HEK293 (cell line): ENCODE data around the gene MC1R.

Experiments used
- CTCF ChIA-PET: fragments of 350-600 bp; formaldehyde crosslinking; extraction: SDS; loops from one replicate; lab custom pipeline; 2021; ENCODE audit warnings: antibody characterized with exemption; lab: Yijun Ruan, JAX
- POLR2A ChIA-PET: fragments of 300-600 bp; formaldehyde crosslinking; extraction: SDS; loops from one replicate; lab custom pipeline; 2020; ENCODE audit warnings: antibody characterized with exemption, inconsistent platforms; lab: Yijun Ruan, JAX
- H3K27ac ChIP-seq: fragments of 200-500 bp; sonication (Bioruptor generic); 2 replicates; pipeline ENCODE4 v1.5.1; 2014; ENCODE audit warnings: low read depth, low read length, control low read depth, inconsistent platforms; ENCODE audit errors: extremely low read depth
- H3K36me3 ChIP-seq, 2 experiments: fragments of 200-500 bp in 1 of 2; sonication (Bioruptor generic) in 1 of 2; 1 replicate in 1 of 2; 2 replicates in 1 of 2; pipeline ENCODE4 v1.5.1; 2014 to 2017; ENCODE audit warnings: inconsistent platforms in 2 of 2, low read length in 2 of 2; ENCODE audit not compliant: control insufficient read depth in 2 of 2, insufficient read depth in 1 of 2
- H3K4me1 ChIP-seq: fragments of 200-500 bp; sonication (Bioruptor generic); 2 replicates; pipeline ENCODE4 v1.5.1; 2014; ENCODE audit warnings: mild to moderate bottlenecking, low read length, inconsistent platforms; ENCODE audit not compliant: control insufficient read depth, insufficient read depth
- H3K4me3 ChIP-seq: 2 replicates; pipeline ENCODE4 v1.5.1; 2011; ENCODE audit warnings: low read depth, mild to moderate bottlenecking, control low read depth, low read length, moderate library complexity
- H3K9me3 ChIP-seq: fragments of 200-500 bp; sonication (Bioruptor generic); 2 replicates; pipeline ENCODE4 v1.5.1; 2014; ENCODE audit warnings: low read depth, low read length, inconsistent platforms; ENCODE audit not compliant: control insufficient read depth, insufficient read depth
- GLIS1 ChIP-seq: fragments of 450-650 bp; formaldehyde crosslinking; IDR thresholded peaks from 2 replicates; pipeline ENCODE4 v1.5.1; 2016; ENCODE audit warnings: missing biosample characterization, missing genetic modification characterization
- KLF1 ChIP-seq: fragments of 450-650 bp; formaldehyde crosslinking; IDR thresholded peaks from 2 replicates; pipeline ENCODE4 v1.5.1; 2016; ENCODE audit warnings: missing biosample characterization, missing genetic modification characterization
- TRIM28 ChIP-seq: IDR thresholded peaks from 2 replicates; pipeline ENCODE4 v1.6.1; 2011; ENCODE audit warnings: low read length, control low read depth, borderline replicate concordance
- ZNF10 ChIP-seq: fragments of 450-650 bp; formaldehyde crosslinking; IDR thresholded peaks from 2 replicates; pipeline ENCODE4 v1.5.1; 2017; ENCODE audit warnings: missing biosample characterization, missing genetic modification characterization
- ZNF248 ChIP-seq: fragments of 450-650 bp; formaldehyde crosslinking; IDR thresholded peaks from 2 replicates; pipeline ENCODE4 v1.5.1; 2017; ENCODE audit warnings: missing biosample characterization, missing genetic modification characterization
- ZNF274 ChIP-seq, 2 experiments: fragments of 200-500 bp in 1 of 2; fragments of 450-650 bp in 1 of 2; sonication (Bioruptor generic) in 1 of 2; formaldehyde crosslinking in 1 of 2; IDR thresholded peaks; 2 replicates each; pipeline versions ENCODE4 v1.5.1 to v1.6.1; 2014 to 2016; ENCODE audit warnings: borderline replicate concordance in 1 of 2, inconsistent platforms in 1 of 2, low read length in 1 of 2, missing biosample characterization in 1 of 2, missing genetic modification characterization in 1 of 2
- ZNF777 ChIP-seq: fragments of 450-650 bp; formaldehyde crosslinking; IDR thresholded peaks from 2 replicates; pipeline ENCODE4 v1.5.1; 2017; ENCODE audit warnings: missing biosample characterization, missing genetic modification characterization, borderline replicate concordance
- TF ChIP-seq, protein P1 (sequence below): fragments of 450-650 bp; formaldehyde crosslinking; IDR thresholded peaks from 2 replicates; pipeline ENCODE4 v1.5.1; 2016; ENCODE audit warnings: missing biosample characterization, missing genetic modification characterization
- TF ChIP-seq, protein P2 (sequence below): fragments of 450-650 bp; IDR thresholded peaks from 2 replicates; pipeline ENCODE4 v1.5.1; 2018; ENCODE audit warnings: missing biosample characterization, missing genetic modification characterization
- TF ChIP-seq, protein P3 (sequence below): fragments of 450-650 bp; formaldehyde crosslinking; IDR thresholded peaks from 2 replicates; pipeline ENCODE4 v1.5.1; 2016; ENCODE audit warnings: missing biosample characterization, missing genetic modification characterization, borderline replicate concordance
- TF ChIP-seq, protein P4 (sequence below): fragments of 450-650 bp; formaldehyde crosslinking; IDR thresholded peaks from 2 replicates; pipeline ENCODE4 v1.5.1; 2016; ENCODE audit warnings: missing biosample characterization, missing genetic modification characterization
- TF ChIP-seq, protein P5 (sequence below): fragments of 450-650 bp; formaldehyde crosslinking; IDR thresholded peaks from 2 replicates; pipeline ENCODE4 v1.5.1; 2016; ENCODE audit warnings: missing biosample characterization, missing genetic modification characterization, borderline replicate concordance

The MC1R gene

DNA sequence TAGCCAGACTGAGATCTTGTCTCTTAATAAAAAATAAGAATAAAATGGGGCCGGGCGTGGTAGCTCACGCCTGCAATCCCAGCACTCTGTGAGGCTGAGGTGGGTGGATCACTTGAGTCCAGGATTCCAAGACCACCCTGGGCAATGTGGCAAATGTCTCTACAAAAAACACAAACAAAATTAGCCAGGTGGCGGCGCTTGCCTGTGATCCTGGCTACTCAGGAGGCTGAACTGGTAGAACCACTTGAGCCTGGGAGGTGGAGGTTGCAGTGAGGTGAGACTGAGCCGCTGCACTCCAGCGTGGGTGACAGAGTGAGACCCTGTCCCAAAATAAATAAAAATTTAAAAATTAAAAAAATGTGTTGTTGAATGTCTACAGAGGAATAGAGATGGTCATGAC, 27.0 kb downstream of the MC1R start (continued):
- TF ChIP-seq, protein P1, sequence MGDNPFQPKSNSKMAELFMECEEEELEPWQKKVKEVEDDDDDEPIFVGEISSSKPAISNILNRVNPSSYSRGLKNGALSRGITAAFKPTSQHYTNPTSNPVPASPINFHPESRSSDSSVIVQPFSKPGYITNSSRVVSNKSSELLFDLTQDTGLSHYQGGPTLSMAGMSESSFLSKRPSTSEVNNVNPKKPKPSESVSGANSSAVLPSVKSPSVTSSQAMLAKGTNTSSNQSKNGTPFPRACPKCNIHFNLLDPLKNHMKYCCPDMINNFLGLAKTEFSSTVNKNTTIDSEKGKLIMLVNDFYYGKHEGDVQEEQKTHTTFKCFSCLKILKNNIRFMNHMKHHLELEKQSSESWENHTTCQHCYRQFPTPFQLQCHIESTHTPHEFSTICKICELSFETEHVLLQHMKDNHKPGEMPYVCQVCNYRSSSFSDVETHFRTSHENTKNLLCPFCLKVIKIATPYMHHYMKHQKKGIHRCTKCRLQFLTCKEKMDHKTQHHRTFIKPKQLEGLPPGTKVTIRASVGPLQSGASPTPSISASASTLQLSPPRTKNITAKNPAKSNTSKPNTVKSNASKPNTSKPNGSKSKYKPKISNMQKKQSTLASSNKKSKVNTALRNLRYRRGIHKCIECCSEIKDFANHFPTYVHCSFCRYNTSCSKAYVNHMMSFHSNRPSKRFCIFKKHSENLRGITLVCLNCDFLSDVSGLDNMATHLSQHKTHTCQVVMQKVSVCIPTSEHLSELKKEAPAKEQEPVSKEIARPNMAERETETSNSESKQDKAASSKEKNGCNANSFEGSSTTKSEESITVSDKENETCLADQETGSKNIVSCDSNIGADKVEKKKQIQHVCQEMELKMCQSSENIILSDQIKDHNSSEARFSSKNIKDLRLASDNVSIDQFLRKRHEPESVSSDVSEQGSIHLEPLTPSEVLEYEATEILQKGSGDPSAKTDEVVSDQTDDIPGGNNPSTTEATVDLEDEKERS, result no peak
- TF ChIP-seq TRIM28 (no peak), ZNF777 (tag by site-specific recombination) (no peak), ZNF274 (IDR thresholded peaks at IDR 0.05; ENCODE audit: low read length) (no peak), ZNF274 (tag by site-specific recombination; IDR thresholded peaks at IDR 0.05; ENCODE audit: borderline replicate concordance) (no peak)
- TF ChIP-seq, protein P2, sequence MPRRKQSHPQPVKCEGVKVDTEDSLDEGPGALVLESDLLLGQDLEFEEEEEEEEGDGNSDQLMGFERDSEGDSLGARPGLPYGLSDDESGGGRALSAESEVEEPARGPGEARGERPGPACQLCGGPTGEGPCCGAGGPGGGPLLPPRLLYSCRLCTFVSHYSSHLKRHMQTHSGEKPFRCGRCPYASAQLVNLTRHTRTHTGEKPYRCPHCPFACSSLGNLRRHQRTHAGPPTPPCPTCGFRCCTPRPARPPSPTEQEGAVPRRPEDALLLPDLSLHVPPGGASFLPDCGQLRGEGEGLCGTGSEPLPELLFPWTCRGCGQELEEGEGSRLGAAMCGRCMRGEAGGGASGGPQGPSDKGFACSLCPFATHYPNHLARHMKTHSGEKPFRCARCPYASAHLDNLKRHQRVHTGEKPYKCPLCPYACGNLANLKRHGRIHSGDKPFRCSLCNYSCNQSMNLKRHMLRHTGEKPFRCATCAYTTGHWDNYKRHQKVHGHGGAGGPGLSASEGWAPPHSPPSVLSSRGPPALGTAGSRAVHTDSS, result no peak

DNA sequence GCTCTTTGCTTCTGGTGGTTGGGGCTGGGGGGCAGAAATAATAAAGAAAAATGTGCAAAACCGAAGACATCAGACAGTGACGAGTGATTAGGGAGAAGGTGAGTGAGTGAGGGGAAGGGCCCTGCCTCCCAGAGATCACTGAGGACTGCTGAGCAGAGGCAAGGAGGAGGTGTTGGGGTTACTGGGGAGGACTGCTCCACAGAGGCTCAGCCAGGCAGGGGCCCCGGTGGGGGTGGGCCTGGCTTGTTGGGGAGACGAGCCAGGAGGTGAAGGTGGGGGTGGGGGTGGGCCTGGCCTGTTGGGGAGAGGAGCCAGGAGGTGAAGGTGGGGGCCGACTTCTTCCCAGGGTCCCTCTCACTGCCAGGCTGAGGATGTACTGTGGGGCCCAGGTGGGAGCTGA, 27.9 kb downstream of the MC1R start:
- POLR2A ChIA-PET, result interaction anchor here (0.7 kb wide), 1 partner anchor 173 kb away, joined by 3 read pairs; no protein-coding TSS in a partner anchor
- no peak overlapping the region for H3K27ac ChIP-seq

DNA sequence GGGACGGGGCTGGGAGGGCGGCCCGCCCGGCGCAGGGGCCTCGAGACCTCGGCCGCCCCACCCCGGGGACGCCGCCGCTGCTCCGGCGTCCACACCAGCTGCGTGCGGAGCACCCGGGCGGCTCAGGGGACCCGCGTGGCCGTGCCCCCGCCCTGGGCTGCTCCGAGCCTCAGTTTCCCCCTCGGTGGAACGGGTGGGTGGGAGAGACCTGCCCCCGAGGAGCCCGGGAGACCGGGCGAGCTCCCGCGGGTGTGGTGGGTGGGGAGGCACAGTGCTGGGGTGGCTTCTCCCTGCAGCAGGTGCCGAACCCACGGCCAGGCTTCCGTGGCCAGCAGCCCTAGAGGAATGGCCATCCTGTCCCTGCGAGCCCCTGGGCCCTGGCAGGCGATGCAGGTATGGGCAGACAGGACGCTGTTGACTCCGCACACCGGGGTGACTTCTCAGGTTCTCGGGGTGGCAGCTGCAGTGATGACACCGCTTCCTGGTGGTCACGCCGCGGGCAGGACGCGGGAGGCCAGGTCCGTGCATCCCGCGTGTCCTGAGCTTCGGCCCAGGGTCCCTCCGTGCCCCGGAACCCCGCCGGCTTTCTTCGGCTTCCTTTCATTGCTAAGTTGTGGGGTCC, 30.6 kb downstream of the MC1R start:
- ChIA-PET CTCF (interaction anchor here (0.7 to 1.3 kb wide), 2 partner anchors 23 to 69 kb away, joined by 3 to 5 read pairs; no protein-coding TSS in a partner anchor), POLR2A (interaction anchor here (0.5 to 1.2 kb wide), 3 partner anchors 28 to 224 kb away, joined by 3 to 4 read pairs (median 4); partner anchors contain the start of gene MC1R)
- Histone ChIP-seq H3K36me3 (peaks cover 0 to 8% of the 10 kb centered on the region in 2 experiments; a peak in 2 of 3 replicates), H3K27ac (no peak overlapping the region; the same call in 1 of the 2 replicates), H3K4me1 (no peaks in the 10 kb centered on the region), H3K9me3 (no peaks in the 10 kb centered on the region), H3K4me3 (peak overlapping the region; percentile 61)
- 0 out of 2 replicates have a peak, but pooled peaks have one; percentile 19 for TF ChIP-seq ZNF10
- TF ChIP-seq KLF1 (tag by site-specific recombination), result 0 out of 2 replicates have a peak, but pooled peaks have one; percentile 17
- TF ChIP-seq, protein P3, sequence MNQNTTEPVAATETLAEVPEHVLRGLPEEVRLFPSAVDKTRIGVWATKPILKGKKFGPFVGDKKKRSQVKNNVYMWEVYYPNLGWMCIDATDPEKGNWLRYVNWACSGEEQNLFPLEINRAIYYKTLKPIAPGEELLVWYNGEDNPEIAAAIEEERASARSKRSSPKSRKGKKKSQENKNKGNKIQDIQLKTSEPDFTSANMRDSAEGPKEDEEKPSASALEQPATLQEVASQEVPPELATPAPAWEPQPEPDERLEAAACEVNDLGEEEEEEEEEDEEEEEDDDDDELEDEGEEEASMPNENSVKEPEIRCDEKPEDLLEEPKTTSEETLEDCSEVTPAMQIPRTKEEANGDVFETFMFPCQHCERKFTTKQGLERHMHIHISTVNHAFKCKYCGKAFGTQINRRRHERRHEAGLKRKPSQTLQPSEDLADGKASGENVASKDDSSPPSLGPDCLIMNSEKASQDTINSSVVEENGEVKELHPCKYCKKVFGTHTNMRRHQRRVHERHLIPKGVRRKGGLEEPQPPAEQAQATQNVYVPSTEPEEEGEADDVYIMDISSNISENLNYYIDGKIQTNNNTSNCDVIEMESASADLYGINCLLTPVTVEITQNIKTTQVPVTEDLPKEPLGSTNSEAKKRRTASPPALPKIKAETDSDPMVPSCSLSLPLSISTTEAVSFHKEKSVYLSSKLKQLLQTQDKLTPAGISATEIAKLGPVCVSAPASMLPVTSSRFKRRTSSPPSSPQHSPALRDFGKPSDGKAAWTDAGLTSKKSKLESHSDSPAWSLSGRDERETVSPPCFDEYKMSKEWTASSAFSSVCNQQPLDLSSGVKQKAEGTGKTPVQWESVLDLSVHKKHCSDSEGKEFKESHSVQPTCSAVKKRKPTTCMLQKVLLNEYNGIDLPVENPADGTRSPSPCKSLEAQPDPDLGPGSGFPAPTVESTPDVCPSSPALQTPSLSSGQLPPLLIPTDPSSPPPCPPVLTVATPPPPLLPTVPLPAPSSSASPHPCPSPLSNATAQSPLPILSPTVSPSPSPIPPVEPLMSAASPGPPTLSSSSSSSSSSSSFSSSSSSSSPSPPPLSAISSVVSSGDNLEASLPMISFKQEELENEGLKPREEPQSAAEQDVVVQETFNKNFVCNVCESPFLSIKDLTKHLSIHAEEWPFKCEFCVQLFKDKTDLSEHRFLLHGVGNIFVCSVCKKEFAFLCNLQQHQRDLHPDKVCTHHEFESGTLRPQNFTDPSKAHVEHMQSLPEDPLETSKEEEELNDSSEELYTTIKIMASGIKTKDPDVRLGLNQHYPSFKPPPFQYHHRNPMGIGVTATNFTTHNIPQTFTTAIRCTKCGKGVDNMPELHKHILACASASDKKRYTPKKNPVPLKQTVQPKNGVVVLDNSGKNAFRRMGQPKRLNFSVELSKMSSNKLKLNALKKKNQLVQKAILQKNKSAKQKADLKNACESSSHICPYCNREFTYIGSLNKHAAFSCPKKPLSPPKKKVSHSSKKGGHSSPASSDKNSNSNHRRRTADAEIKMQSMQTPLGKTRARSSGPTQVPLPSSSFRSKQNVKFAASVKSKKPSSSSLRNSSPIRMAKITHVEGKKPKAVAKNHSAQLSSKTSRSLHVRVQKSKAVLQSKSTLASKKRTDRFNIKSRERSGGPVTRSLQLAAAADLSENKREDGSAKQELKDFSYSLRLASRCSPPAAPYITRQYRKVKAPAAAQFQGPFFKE (tag by site-specific recombination), result 0 out of 2 replicates have a peak, but pooled peaks have one; percentile 18
- TF ChIP-seq GLIS1, result no peak
- TF ChIP-seq, protein P4, sequence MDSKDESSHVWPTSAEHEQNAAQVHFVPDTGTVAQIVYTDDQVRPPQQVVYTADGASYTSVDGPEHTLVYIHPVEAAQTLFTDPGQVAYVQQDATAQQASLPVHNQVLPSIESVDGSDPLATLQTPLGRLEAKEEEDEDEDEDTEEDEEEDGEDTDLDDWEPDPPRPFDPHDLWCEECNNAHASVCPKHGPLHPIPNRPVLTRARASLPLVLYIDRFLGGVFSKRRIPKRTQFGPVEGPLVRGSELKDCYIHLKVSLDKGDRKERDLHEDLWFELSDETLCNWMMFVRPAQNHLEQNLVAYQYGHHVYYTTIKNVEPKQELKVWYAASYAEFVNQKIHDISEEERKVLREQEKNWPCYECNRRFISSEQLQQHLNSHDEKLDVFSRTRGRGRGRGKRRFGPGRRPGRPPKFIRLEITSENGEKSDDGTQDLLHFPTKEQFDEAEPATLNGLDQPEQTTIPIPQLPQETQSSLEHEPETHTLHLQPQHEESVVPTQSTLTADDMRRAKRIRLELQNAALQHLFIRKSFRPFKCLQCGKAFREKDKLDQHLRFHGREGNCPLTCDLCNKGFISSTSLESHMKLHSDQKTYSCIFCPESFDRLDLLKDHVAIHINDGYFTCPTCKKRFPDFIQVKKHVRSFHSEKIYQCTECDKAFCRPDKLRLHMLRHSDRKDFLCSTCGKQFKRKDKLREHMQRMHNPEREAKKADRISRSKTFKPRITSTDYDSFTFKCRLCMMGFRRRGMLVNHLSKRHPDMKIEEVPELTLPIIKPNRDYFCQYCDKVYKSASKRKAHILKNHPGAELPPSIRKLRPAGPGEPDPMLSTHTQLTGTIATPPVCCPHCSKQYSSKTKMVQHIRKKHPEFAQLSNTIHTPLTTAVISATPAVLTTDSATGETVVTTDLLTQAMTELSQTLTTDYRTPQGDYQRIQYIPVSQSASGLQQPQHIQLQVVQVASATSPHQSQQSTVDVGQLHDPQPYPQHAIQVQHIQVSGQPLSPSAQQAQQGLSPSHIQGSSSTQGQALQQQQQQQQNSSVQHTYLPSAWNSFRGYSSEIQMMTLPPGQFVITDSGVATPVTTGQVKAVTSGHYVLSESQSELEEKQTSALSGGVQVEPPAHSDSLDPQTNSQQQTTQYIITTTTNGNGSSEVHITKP (tag by site-specific recombination), result no peak
- TF ChIP-seq, protein P5, sequence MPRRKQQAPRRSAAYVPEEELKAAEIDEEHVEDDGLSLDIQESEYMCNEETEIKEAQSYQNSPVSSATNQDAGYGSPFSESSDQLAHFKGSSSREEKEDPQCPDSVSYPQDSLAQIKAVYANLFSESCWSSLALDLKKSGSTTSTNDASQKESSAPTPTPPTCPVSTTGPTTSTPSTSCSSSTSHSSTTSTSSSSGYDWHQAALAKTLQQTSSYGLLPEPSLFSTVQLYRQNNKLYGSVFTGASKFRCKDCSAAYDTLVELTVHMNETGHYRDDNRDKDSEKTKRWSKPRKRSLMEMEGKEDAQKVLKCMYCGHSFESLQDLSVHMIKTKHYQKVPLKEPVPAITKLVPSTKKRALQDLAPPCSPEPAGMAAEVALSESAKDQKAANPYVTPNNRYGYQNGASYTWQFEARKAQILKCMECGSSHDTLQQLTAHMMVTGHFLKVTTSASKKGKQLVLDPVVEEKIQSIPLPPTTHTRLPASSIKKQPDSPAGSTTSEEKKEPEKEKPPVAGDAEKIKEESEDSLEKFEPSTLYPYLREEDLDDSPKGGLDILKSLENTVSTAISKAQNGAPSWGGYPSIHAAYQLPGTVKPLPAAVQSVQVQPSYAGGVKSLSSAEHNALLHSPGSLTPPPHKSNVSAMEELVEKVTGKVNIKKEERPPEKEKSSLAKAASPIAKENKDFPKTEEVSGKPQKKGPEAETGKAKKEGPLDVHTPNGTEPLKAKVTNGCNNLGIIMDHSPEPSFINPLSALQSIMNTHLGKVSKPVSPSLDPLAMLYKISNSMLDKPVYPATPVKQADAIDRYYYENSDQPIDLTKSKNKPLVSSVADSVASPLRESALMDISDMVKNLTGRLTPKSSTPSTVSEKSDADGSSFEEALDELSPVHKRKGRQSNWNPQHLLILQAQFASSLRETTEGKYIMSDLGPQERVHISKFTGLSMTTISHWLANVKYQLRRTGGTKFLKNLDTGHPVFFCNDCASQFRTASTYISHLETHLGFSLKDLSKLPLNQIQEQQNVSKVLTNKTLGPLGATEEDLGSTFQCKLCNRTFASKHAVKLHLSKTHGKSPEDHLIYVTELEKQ (tag by site-specific recombination), result no peak

More for the DNA sequence above, 27.9 kb downstream of the MC1R start:
- TF ChIP-seq ZNF248 (tag by site-specific recombination), result no peak
- no peaks in the 10 kb centered on the region for H3K4me1 ChIP-seq
- H3K9me3 ChIP-seq, result no peaks in the 10 kb centered on the region
- H3K36me3 ChIP-seq, result no peaks in the 10 kb centered on the region; a peak in 1 of 3 replicates
- CTCF ChIA-PET, result no interaction called here
- no peak overlapping the region for H3K4me3 ChIP-seq
